Measurements from ENCODE around the gene IMPG2.

GRCh38 chr3:101259485-101260341 is 60.7 kb downstream of the IMPG2 start:
- TF ChIP-seq CTCF (IDR thresholded peaks at IDR 0.05) (no peak), POLR2A (IDR thresholded peaks at IDR 0.05) (no peak)

Measured in sigmoid colon (tissue), 3 donors.